AG04450 (cell line): Measurements from ENCODE around the gene TMEFF1. TPM values are rescaled to one million over a fixed set of nuclear protein-coding genes. Genes with fewer than 3 reads are reported as not detected.

ENCODE experiments used
- CTCF ChIA-PET: fragments of 300-600, 350-600 bp; formaldehyde crosslinking; extraction: SDS; loops from one replicate; lab custom pipeline; 2022; ENCODE audit warnings: antibody characterized with exemption, inconsistent platforms; lab: Charles Lee
- POLR2A ChIA-PET: fragments of 350-600 bp; formaldehyde crosslinking; extraction: SDS; loops from one replicate; lab custom pipeline; 2021; ENCODE audit warnings: antibody characterized with exemption, inconsistent platforms; lab: Yijun Ruan, JAX
- DNase-seq: peaks from one replicate; pipeline ENCODE4 v3.0.0-alpha.2; 2011; ENCODE audit warnings: low read depth, low spot score
- H3K27ac ChIP-seq: one replicate; pipeline ENCODE4 v1.5.1; 2012; ENCODE audit warnings: low read depth, low read length, control low read depth
- H3K27me3 ChIP-seq: one replicate; pipeline ENCODE4 v1.6.0; 2012; ENCODE audit warnings: low read length; ENCODE audit not compliant: control insufficient read depth, insufficient read depth
- H3K4me3 ChIP-seq: 2 replicates; pipeline ENCODE4 v1.5.1; 2011; ENCODE audit warnings: mild to moderate bottlenecking, low read depth, low read length, control low read depth
- H3K9me3 ChIP-seq: 2 replicates; pipeline ENCODE4 v1.5.1; 2012; ENCODE audit warnings: low read length; ENCODE audit not compliant: control insufficient read depth, insufficient read depth
- CTCF ChIP-seq: IDR thresholded peaks from 2 replicates; pipeline ENCODE4 v1.5.1; 2011; ENCODE audit warnings: low read depth, low read length, control low read depth, inconsistent platforms
- polyA plus RNA-seq: library from polyadenylated mRNA; depleted of rRNA; stranded (reverse); fragments of >200 nt; gene quantifications from 2 replicates; pipeline ENCODE4 v1.2.3, GENCODE V29; 2011

TMEFF1 gene
- polyA plus RNA-seq, 1 experiment = 0.45 TPM

- CTCF ChIA-PET = interaction anchor here (1.7 to 2.2 kb wide), 2 partner anchors 12 to 135 kb away, joined by 4 to 5 read pairs; no protein-coding TSS in a partner anchor
- Histone ChIP-seq H3K27ac (no peak overlapping the region), H3K4me3 (no peak overlapping the region), H3K27me3 (no peaks in the 10 kb centered on the region), H3K9me3 (no peaks in the 10 kb centered on the region)
- DNase-seq = no peak
- POLR2A ChIA-PET = interaction anchor here (0.5 kb wide), 1 partner anchor 23 kb away, joined by 4 read pairs; no protein-coding TSS in a partner anchor
- TF ChIP-seq CTCF = no peak
Observed at GRCh38 chr9:100466829-100467221, 6.1 kb upstream of the TMEFF1 start.

- Histone ChIP-seq H3K4me3 (no peak overlapping the region), H3K27me3 (no peaks in the 10 kb centered on the region), H3K27ac (no peak overlapping the region), H3K9me3 (no peaks in the 10 kb centered on the region)
- DNase-seq = no peak
- POLR2A ChIA-PET = no interaction called here
- CTCF ChIA-PET = no interaction called here
- TF ChIP-seq CTCF = no peak
Observed at GRCh38 chr9:100468041-100468440, 4.9 kb upstream of the TMEFF1 start.

GRCh38 chr9:100472268-100472667, 681 bp upstream of the TMEFF1 start:
- ChIA-PET POLR2A (no interaction called here), CTCF (interaction anchor here (0.6 to 1.8 kb wide), 5 partner anchors 27 to 129 kb away, joined by 3 to 5 read pairs (median 3); no protein-coding TSS in a partner anchor)
- H3K4me3 ChIP-seq = no peak overlapping the region
- H3K27me3 ChIP-seq = no peaks in the 10 kb centered on the region
- H3K27ac ChIP-seq = no peak overlapping the region
- no peak for DNase-seq
- no peak for TF ChIP-seq CTCF
- H3K9me3 ChIP-seq = no peaks in the 10 kb centered on the region

- POLR2A ChIA-PET = no interaction called here
- no peak for DNase-seq
- TF ChIP-seq CTCF = no peak
Observed at GRCh38 chr9:100473276-100474081, 530 bp downstream of the TMEFF1 start.

More at GRCh38 chr9:100473276-100474081, 530 bp downstream of the TMEFF1 start:
- CTCF ChIA-PET = interaction anchor here (0.6 to 1.8 kb wide), 8 partner anchors 29 to 414 kb away, joined by 3 to 5 read pairs (median 4); no protein-coding TSS in a partner anchor
- H3K27me3 ChIP-seq = no peaks in the 10 kb centered on the region
- H3K27ac ChIP-seq = no peak overlapping the region
- H3K9me3 ChIP-seq = no peaks in the 10 kb centered on the region
- peak overlapping the region; percentile 67 for H3K4me3 ChIP-seq
